Hematopoietic multipotent progenitor cell treated with erythropoietin and hydrocortisone succinate and interleukin-3 and kit ligand, for 15 days (in vitro differentiated cells): Measurements from ENCODE around the gene CYP1A2.
"Not testable (repeated sequence)": the region's sequence is repeated elsewhere in the genome, so short reads cannot be mapped to it uniquely, and the experiment has no call there.

ENCODE experiments used
- DNase-seq: peaks from one replicate; pipeline ENCODE4 v3.0.0-alpha.2; 2015; ENCODE audit warnings: low spot score

The CYP1A2 gene

GRCh38 chr15:74748322-74748946, at the start of gene CYP1A2:
CYP1A2 (plus strand) TSS chr15:74748845; CDS start chr15:74749739, 894 bp downstream.
- no peak for DNase-seq

- DNase-seq = no peak
Observed at GRCh38 chr15:74709011-74709410, 39.6 kb upstream of the CYP1A2 start.

GRCh38 chr15:74709892-74710291, 38.8 kb upstream of the CYP1A2 start:
- DNase-seq = no peak

- no peak for DNase-seq
Observed at GRCh38 chr15:74710319-74711094, 38.1 kb upstream of the CYP1A2 start.

GRCh38 chr15:74712311-74712710, 36.3 kb upstream of the CYP1A2 start:
- DNase-seq = no peak

- DNase-seq = no peak
Observed at GRCh38 chr15:74716651-74717050, 32.0 kb upstream of the CYP1A2 start.

GRCh38 chr15:74722591-74722990, 26.1 kb upstream of the CYP1A2 start:
- no peak for DNase-seq

- no peak for DNase-seq
Observed at GRCh38 chr15:74723187-74723586, 25.5 kb upstream of the CYP1A2 start.

GRCh38 chr15:74723754-74724334, 24.8 kb upstream of the CYP1A2 start:
- DNase-seq = no peak

GRCh38 chr15:74724570-74725224, 23.9 kb upstream of the CYP1A2 start:
- DNase-seq = no peak

- DNase-seq = no peak
Observed at GRCh38 chr15:74725225-74725774, 23.3 kb upstream of the CYP1A2 start, which contains the start of gene CYP1A1. CYP1A1 (minus strand) TSS chr15:74725528; CDS start chr15:74723097, 2,431 bp downstream.

- DNase-seq = no peak
Observed at GRCh38 chr15:74725845-74726773, 22.5 kb upstream of the CYP1A2 start.

- no peak for DNase-seq
Observed at GRCh38 chr15:74726774-74727164, 21.9 kb upstream of the CYP1A2 start.

- no peak for DNase-seq
Observed at GRCh38 chr15:74727727-74728126, 20.9 kb upstream of the CYP1A2 start.

- not testable (repeated sequence) for DNase-seq
Observed at GRCh38 chr15:74728699-74729098, 19.9 kb upstream of the CYP1A2 start.

- DNase-seq = not testable (repeated sequence)
Observed at GRCh38 chr15:74729372-74729771, 19.3 kb upstream of the CYP1A2 start.

GRCh38 chr15:74730619-74731316, 17.9 kb upstream of the CYP1A2 start:
- DNase-seq = no peak

- no peak for DNase-seq
Observed at GRCh38 chr15:74732846-74733245, 15.8 kb upstream of the CYP1A2 start.

- DNase-seq = no peak
Observed at GRCh38 chr15:74733269-74733668, 15.4 kb upstream of the CYP1A2 start.

- no peak for DNase-seq
Observed at GRCh38 chr15:74735305-74735704, 13.3 kb upstream of the CYP1A2 start.

GRCh38 chr15:74738239-74738638, 10.4 kb upstream of the CYP1A2 start:
- DNase-seq = not testable (repeated sequence)
